HEK293 (cell line): ENCODE data around the gene RGS9BP.

Source experiments
- GFI1B ChIP-seq: fragments of 450-650 bp; formaldehyde crosslinking; IDR thresholded peaks from 2 replicates; pipeline ENCODE4 v1.5.1; 2016; ENCODE audit warnings: missing biosample characterization, missing genetic modification characterization
- HIC1 ChIP-seq: fragments of 450-650 bp; formaldehyde crosslinking; IDR thresholded peaks from 2 replicates; pipeline ENCODE4 v1.5.1; 2016; ENCODE audit warnings: missing biosample characterization, missing genetic modification characterization
- KLF17 ChIP-seq: fragments of 450-650 bp; formaldehyde crosslinking; IDR thresholded peaks from 2 replicates; pipeline ENCODE4 v1.5.1; 2016; ENCODE audit warnings: missing biosample characterization, missing genetic modification characterization
- PATZ1 ChIP-seq: fragments of 450-650 bp; formaldehyde crosslinking; IDR thresholded peaks from 2 replicates; pipeline ENCODE4 v1.5.1; 2016; ENCODE audit warnings: missing biosample characterization, missing genetic modification characterization
- PRDM1 ChIP-seq: fragments of 450-650 bp; formaldehyde crosslinking; IDR thresholded peaks from 2 replicates; pipeline ENCODE4; 2016; ENCODE audit warnings: missing biosample characterization, missing genetic modification characterization
- SETDB1 ChIP-seq: IDR thresholded peaks from one replicate; pipeline ENCODE4 v1.6.1; 2017; ENCODE audit warnings: mild to moderate bottlenecking, low read length, moderate library complexity, mixed read lengths; ENCODE audit not compliant: insufficient read length
- ZBTB44 ChIP-seq: fragments of 450-650 bp; IDR thresholded peaks from 2 replicates; pipeline ENCODE4 v1.5.1; 2018; ENCODE audit warnings: missing biosample characterization, mild to moderate bottlenecking, missing genetic modification characterization
- ZBTB7A ChIP-seq: fragments of 450-650 bp; formaldehyde crosslinking; IDR thresholded peaks from 2 replicates; pipeline ENCODE4 v1.5.1; 2016; ENCODE audit warnings: low read depth, missing biosample characterization, missing genetic modification characterization
- ZEB2 ChIP-seq: fragments of 450-650 bp; formaldehyde crosslinking; IDR thresholded peaks from 2 replicates; pipeline ENCODE4 v1.5.1; 2016; ENCODE audit warnings: missing biosample characterization, missing genetic modification characterization
- ZIC2 ChIP-seq: fragments of 450-650 bp; formaldehyde crosslinking; IDR thresholded peaks from 2 replicates; pipeline ENCODE4 v1.5.1; 2016; ENCODE audit warnings: missing biosample characterization, missing genetic modification characterization
- ZNF121 ChIP-seq: fragments of 450-650 bp; formaldehyde crosslinking; IDR thresholded peaks from 2 replicates; pipeline ENCODE4 v1.5.1; 2016; ENCODE audit warnings: missing biosample characterization, missing genetic modification characterization
- ZNF174 ChIP-seq: fragments of 450-650 bp; formaldehyde crosslinking; IDR thresholded peaks from 2 replicates; pipeline ENCODE4 v1.5.0; 2017; ENCODE audit warnings: missing biosample characterization, mild to moderate bottlenecking, missing genetic modification characterization
- ZNF18 ChIP-seq: fragments of 450-650 bp; formaldehyde crosslinking; IDR thresholded peaks from 2 replicates; pipeline ENCODE4 v1.5.1; 2016; ENCODE audit warnings: missing biosample characterization, missing genetic modification characterization
- ZNF280D ChIP-seq: fragments of 450-650 bp; formaldehyde crosslinking; IDR thresholded peaks from 2 replicates; pipeline ENCODE4 v1.5.1; 2016; ENCODE audit warnings: missing biosample characterization, missing genetic modification characterization
- ZNF335 ChIP-seq: fragments of 450-650 bp; formaldehyde crosslinking; conservative IDR thresholded peaks from 2 replicates; pipeline ENCODE4 v1.5.1; 2016; ENCODE audit warnings: missing biosample characterization, missing genetic modification characterization
- ZNF350 ChIP-seq: fragments of 450-650 bp; formaldehyde crosslinking; IDR thresholded peaks from 2 replicates; pipeline ENCODE4 v1.5.0; 2017; ENCODE audit warnings: missing biosample characterization, mild to moderate bottlenecking, missing genetic modification characterization
- ZNF391 ChIP-seq: fragments of 450-650 bp; formaldehyde crosslinking; IDR thresholded peaks from 2 replicates; pipeline ENCODE4 v1.5.1; 2016; ENCODE audit warnings: low read depth, missing biosample characterization, missing genetic modification characterization, borderline replicate concordance
- ZNF423 ChIP-seq: fragments of 450-650 bp; formaldehyde crosslinking; IDR thresholded peaks from 2 replicates; pipeline ENCODE4 v1.5.1; 2016; ENCODE audit warnings: missing biosample characterization, missing genetic modification characterization
- ZNF449 ChIP-seq: fragments of 450-650 bp; formaldehyde crosslinking; IDR thresholded peaks from 2 replicates; pipeline ENCODE4 v1.5.1; 2017; ENCODE audit warnings: missing biosample characterization, mild to moderate bottlenecking, missing genetic modification characterization, moderate library complexity
- ZNF530 ChIP-seq: fragments of 450-650 bp; formaldehyde crosslinking; IDR thresholded peaks from 2 replicates; pipeline ENCODE4 v1.5.1; 2016; ENCODE audit warnings: low read depth, missing biosample characterization, missing genetic modification characterization
- ZNF621 ChIP-seq: fragments of 450-650 bp; formaldehyde crosslinking; IDR thresholded peaks from 2 replicates; pipeline ENCODE4 v1.5.1; 2017; ENCODE audit warnings: missing biosample characterization, missing genetic modification characterization
- ZNF626 ChIP-seq: fragments of 450-650 bp; sonication (Bioruptor Pico); formaldehyde crosslinking; IDR thresholded peaks from 2 replicates; pipeline ENCODE4 v1.5.1; 2018; ENCODE audit warnings: missing biosample characterization, missing genetic modification characterization, inconsistent platforms
- ZNF677 ChIP-seq: fragments of 450-650 bp; IDR thresholded peaks from 2 replicates; pipeline ENCODE4 v1.5.0; 2018; ENCODE audit warnings: missing biosample characterization, mild to moderate bottlenecking, missing genetic modification characterization, moderate library complexity
- ZSCAN18 ChIP-seq: fragments of 450-650 bp; formaldehyde crosslinking; IDR thresholded peaks from 2 replicates; pipeline ENCODE4 v1.5.1; 2016; ENCODE audit warnings: missing biosample characterization, missing genetic modification characterization

Gene RGS9BP

GRCh38 chr19:32674931-32675719 is 523 bp upstream of the RGS9BP start, which contains the start of gene ANKRD27 (continued):
- TF ChIP-seq HIC1 (tag by site-specific recombination) = peak; percentile 95
- TF ChIP-seq ZNF280D = no peak; the same call in 1 of the 2 replicates
- no peak for TF ChIP-seq ZNF621 (tag by site-specific recombination)
- TF ChIP-seq PRDM1 (tag by site-specific recombination) = no peak
- no peak for TF ChIP-seq ZBTB44 (tag by site-specific recombination)
- peak; percentile 23; the same call in 1 of the 2 replicates for TF ChIP-seq ZBTB7A (tag by site-specific recombination)
- peak; percentile 65; the same call in 1 of the 2 replicates for TF ChIP-seq ZNF391 (tag by site-specific recombination)
- TF ChIP-seq ZNF530 (tag by site-specific recombination) = peak; percentile 25; the same call in 1 of the 2 replicates
- no peak for TF ChIP-seq ZNF174 (tag by site-specific recombination)
- no peak for TF ChIP-seq GFI1B (tag by site-specific recombination)
- peak; percentile 99 for TF ChIP-seq ZNF335 (tag by site-specific recombination)
- no peak for TF ChIP-seq ZNF18 (tag by site-specific recombination)
- no peak for TF ChIP-seq SETDB1
- peak; percentile 59 for TF ChIP-seq PATZ1 (tag by site-specific recombination)
- TF ChIP-seq ZNF121 = no peak
- peak; percentile 83 for TF ChIP-seq ZNF449 (tag by site-specific recombination)
- TF ChIP-seq ZEB2 (tag by site-specific recombination) = peak; percentile 97
- TF ChIP-seq ZIC2 (tag by site-specific recombination) = peak; percentile 78
- peak; percentile 55; the same call in 1 of the 2 replicates for TF ChIP-seq ZNF423 (tag by site-specific recombination)
- TF ChIP-seq ZNF626 (tag by site-specific recombination) = no peak; the same call in 1 of the 2 replicates
- TF ChIP-seq ZNF677 (tag by site-specific recombination) = no peak
- peak; percentile 33 for TF ChIP-seq KLF17
- no peak for TF ChIP-seq ZNF350
- no peak for TF ChIP-seq ZSCAN18 (tag by site-specific recombination)
